ENCODE measurements around the gene INCA1.
A peak's percentile ranks its signal among the peaks of the same experiment; 100 is the strongest.

INCA1 gene

DNA sequence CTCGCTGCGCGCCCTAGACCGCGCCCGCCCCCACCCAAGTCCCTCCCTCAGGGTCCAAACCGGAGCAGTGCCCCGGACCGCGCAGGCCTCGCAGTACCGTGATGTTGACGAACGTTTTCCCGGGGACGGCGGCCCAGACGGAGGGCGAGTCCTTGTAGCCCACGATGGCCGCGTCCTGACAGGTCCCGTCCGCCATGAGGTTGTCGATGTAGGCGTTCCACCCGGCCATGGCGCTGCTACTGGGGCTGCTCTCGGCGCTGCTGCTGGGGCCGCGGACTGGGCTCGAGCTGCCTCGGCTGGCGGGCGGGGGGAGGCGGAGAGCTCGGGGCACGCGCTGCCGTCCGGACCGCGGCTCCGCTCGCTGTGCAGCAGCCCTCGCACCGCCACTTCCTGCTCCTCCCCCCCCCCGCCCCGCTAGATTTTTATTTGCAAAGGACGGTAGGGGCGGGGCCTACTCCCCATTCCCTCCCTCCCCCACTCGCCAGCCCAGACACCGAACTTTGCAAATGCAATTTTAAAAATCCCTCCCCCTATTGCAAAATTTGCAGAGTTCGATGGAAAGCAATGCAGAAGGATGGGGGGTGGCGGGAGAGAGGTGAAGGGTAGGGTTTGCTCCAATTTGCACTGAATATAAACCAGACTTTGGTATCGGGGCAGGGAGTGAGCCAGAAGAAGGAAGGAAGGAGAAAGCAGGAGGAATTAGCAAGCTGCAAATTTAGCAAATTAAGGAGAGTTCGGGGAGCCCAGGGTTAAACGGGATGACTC lies 49.0 kb downstream of the INCA1 start, which contains the start of gene PFN1:
PFN1 (minus strand) TSS at position 365 of the 765 bp plus-strand sequence; CDS start at position 229, 136 bp downstream.
- DNase-seq (ENCODE audit: low read depth): no peak

DNA sequence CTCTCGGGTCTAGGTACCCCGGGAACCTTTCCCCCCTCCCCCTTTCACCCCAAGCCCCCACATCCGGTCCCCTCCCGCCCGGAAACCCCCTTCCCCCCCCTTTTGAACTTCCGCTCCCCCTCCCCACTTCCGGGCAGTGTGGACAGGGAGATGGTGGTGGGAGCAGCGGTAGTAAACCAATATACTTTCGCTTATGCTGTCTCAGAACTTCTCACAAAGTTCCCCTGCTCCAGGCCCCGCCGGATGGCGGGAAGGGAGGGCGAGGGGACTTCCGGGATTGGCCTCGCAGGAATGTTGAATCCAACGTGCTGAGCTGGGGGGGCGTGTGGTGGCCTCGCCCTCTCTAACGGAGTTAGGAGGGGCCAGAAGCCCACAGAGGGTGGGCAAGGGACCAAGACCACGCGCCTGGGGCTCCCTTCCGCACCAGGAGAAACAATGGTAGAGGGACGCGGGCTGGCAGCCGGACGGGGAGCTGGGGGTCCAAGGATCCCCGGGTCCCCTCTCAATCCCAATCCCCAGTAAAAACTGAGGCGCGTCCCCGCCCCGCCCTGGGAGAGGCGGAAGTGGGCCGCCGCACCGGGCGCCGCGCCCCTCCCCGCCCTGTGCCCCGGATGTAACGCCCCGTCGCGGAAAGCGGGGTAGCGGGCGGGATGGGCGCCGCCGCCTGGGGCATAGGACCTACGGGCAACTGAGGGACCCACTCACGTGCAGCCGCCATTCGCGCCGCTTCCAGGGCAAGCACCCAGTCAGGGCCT lies 49.7 kb downstream of the INCA1 start:
- DNase-seq (ENCODE audit: low read depth): no peak

DNA sequence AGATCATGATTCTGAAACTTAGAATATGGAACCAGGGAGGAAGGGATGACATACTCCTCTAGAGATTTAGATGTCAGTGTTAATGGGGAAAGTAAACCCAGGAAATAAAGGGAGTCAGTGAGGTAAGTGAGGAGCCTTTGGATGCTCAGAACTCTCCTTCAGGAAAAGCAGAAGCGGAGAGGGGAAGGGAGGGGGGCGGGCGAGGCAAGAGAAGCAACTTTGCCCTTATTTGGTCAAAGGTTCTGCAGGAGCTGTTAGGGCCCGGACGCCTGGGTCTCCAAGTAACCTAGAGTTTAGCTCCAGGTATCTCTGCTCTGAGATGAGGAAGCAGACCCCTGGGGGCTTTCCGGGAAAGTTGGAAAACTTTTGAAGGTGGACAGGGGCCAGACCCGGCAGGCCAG lies 50.3 kb downstream of the INCA1 start:
- no peak for DNase-seq (ENCODE audit: low read depth)

DNA sequence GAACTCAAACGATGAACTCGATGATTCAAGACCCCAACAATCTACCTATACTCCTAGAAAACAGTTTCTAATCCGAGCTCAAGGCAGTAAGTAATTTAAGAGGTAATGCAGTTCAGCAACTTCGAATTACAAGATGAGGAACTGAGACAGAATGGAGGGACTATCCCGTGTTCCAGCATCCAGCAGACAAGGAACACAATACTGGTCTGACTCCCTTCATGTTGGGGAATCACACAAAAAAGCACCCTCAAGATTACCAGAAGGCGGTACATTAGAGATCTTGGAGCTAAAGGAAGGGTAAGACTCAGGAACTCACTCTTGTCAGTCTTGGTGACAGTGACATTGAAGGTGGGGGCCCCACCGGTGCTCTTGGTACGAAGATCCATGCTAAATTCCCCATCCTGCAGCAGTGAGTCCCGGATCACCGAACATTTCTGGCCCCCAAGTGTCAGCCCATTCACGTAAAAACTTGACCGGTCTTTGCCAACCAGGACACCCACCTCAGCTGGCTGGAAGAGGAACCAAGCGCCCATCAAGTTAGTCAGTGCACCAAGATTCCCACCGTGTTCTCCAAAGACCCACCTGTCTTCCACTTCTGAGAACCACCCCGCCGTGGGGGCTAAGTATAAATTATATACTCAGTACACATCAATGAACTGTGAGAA lies 50.9 kb downstream of the INCA1 start:
- DNase-seq (ENCODE audit: low read depth): no peak

GRCh38 chr17:4945944-4946280 lies 51.4 kb downstream of the INCA1 start:
- DNase-seq (ENCODE audit: low read depth): no peak

GRCh38 chr17:4945176-4945943 lies 52.0 kb downstream of the INCA1 start:
- DNase-seq (ENCODE audit: low read depth): peak; percentile 67

DNA sequence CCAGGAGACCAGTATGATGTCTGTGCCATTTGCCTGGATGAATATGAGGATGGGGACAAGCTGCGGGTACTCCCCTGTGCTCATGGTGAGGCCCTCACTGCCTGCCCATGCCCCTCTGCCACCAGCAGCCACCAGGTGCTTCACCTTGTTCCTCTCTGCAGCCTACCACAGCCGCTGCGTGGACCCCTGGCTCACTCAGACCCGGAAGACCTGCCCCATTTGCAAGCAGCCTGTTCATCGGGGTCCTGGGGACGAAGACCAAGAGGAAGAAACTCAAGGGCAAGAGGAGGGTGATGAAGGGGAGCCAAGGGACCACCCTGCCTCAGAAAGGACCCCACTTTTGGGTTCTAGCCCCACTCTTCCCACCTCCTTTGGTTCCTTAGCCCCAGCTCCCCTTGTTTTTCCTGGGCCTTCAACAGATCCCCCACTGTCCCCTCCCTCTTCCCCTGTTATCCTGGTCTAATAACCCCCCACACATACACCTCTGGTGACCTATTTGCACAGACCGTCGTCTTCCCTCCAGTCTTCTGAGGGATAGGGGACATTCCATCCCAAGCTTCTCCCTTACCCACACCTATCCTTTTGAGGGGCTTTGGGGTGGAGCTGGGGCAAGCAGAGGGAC lies 52.7 kb downstream of the INCA1 start:
- no peak for DNase-seq (ENCODE audit: low read depth)

DNA sequence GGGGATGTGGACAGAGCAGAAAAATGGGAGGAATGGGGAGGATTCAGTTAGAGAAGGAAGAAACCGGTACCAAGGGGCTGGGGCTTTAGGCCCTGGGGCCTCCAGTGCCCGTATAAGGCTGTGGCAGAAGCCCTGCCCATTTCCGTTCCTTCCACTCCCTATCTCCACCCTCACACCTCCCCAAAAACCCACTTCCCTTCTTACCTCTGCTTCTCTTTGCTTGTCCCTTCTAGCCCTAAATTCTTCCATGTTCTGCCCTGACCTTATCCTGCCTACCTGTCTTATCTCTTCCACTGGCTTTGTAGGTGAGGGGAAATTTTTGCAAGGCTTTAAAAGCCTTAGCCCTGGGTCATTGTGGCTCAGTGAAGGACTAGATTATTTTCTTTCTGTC lies 53.2 kb downstream of the INCA1 start:
- DNase-seq (ENCODE audit: low read depth): no peak

GRCh38 chr17:4942760-4943508 lies 54.4 kb downstream of the INCA1 start:
- no peak for DNase-seq (ENCODE audit: low read depth)

DNA sequence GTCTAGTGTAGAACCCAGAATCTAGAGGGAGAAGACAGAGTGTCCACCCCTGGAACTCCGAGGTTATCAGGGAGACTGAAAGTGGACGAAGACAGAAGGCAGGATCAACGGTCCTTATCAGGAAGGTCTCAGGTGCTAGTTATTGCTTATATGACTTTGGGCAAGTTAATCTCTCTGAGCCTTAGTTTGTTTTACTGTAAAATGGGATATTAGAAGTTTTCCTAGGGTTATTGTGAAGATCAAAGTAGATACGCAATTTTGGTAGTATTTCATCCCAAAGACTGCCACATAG lies 56.1 kb downstream of the INCA1 start:
- no peak for DNase-seq (ENCODE audit: low read depth)

DNA sequence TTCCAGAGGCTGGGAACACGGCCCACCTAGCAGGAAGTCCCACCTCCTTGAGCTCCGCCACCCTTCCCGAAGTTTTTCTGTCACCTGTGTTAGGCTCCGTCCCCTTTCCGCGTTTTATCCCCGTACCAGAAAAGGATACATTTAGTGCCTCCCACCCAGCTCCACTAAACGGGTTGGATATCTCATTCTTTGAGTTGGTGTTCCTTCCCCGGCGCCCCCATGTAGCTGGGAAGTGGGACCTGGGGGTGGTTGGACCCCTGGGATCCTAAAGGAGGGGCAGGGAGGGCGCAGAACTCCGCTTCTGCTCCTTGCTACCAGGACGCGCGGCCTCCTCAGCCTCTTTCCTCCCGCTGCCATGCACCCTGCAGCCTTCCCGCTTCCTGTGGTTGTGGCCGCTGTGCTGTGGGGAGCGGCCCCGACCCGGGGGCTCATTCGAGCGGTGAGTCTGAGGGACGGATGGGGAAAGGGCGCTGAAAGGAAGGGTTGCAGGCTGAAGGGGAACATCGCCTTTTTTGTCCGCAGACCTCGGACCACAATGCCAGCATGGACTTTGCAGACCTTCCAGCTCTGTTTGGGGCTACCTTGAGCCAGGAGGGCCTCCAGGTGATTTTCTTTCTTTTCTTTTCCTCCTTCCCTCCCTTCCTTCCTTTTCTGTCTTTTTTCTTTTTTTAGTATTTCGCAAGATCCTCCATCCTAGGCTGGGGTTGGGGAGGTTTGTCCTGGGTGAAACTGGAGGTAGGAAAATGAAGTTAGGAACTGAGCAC lies 56.6 kb downstream of the INCA1 start:
- DNase-seq (ENCODE audit: low read depth): no peak

GRCh38 chr17:4939796-4940554 lies 57.3 kb downstream of the INCA1 start, which contains the start of the genes RNF167 and SLC25A11:
Gene RNF167 (plus strand): TSS chr17:4940268. CDS start chr17:4940910, 642 bp downstream.
Gene SLC25A11 (minus strand): TSS chr17:4940046. CDS start chr17:4939910, 136 bp downstream.
- peak; percentile 98 for DNase-seq (ENCODE audit: low read depth)

GRCh38 chr17:4939546-4939795 lies 57.9 kb downstream of the INCA1 start:
- no peak for DNase-seq (ENCODE audit: low read depth)

GRCh38 chr17:4938688-4939545 lies 58.4 kb downstream of the INCA1 start:
- DNase-seq (ENCODE audit: low read depth): no peak
